ENCODE measurements around the gene IL20. TPM values are rescaled to one million over a fixed set of nuclear protein-coding genes. Genes with fewer than 3 reads are reported as not detected.

IL20 gene
- total and polyA plus RNA-seq, 2 of the 8 experiments (the other 6 are each of a cell fraction or from before 2014, with no cell fraction given): not detected

DNA sequence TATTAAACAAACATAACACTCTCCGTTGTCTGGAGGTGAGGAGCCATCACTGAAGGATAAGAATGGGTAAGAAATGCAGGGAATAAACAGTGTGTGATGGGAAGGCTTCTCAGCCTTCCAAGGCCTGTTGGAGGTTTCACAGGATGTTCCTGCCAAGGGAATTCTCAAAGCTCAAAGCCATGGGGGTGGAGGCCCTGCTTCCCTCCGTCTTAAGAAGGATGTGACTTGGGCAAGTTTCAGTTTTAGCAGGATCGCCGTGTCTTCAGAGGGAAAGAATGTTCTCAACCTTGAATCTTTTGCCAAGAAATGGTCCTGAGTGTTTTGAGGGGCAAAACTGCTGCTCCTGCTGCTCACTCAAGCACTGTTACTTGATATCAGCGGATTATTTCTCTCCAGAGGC lies 41.7 kb upstream of the IL20 start:
- no peak overlapping the region for H2AFZ ChIP-seq (ENCODE audit: low read length)
- DNase-seq (ENCODE audit: low read depth in 1 of 2, low spot score in 2 of 2) (no peak), FAIRE-seq (no peak)
- H4K20me1 ChIP-seq (replicated peaks in 1 of 2; ENCODE audit: control insufficient read depth in 1 of 2, insufficient read depth in 2 of 2, low read length in 2 of 2): no peaks in the 10 kb centered on the region
- H2BK120ac ChIP-seq (replicated peaks; ENCODE audit: low read depth, low read length): no peak overlapping the region
- CTCF ChIA-PET (ENCODE audit: partially characterized antibody): interaction anchor here (0.9 to 3.0 kb wide), 3 partner anchors 8 to 89 kb away, joined by 4 to 10 read pairs (median 6); no protein-coding TSS in a partner anchor
- H3K4ac ChIP-seq (replicated peaks; ENCODE audit: insufficient read length, low read depth, low read length): no peak overlapping the region
- no peak overlapping the region for H4K91ac ChIP-seq (replicated peaks; ENCODE audit: insufficient read length, low read length)
- no peak overlapping the region for H2BK15ac ChIP-seq (ENCODE audit: low read length)
- no peak overlapping the region for H3K18ac ChIP-seq (ENCODE audit: extremely low read depth, low read length)
- no peak overlapping the region for H2BK12ac ChIP-seq (ENCODE audit: low read depth, low read length)
- no peak overlapping the region for H3K4me2 ChIP-seq (ENCODE audit: insufficient read depth in 1 of 2, low read depth in 2 of 2, low read length in 2 of 2)
- no peak overlapping the region for H4K5ac ChIP-seq (ENCODE audit: insufficient read length, low read depth, low read length)
- no peak overlapping the region for H3K14ac ChIP-seq (ENCODE audit: insufficient read length)
- H2BK5ac ChIP-seq (ENCODE audit: low read depth, low read length): no peak overlapping the region
- H3K27me3 ChIP-seq (replicated peaks in 1 of 4; ENCODE audit: control insufficient read depth in 3 of 4, extremely low read depth in 1 of 4, insufficient read depth in 3 of 4, low read length in 3 of 4): no peaks in the 10 kb centered on the region
- H3K36me3 ChIP-seq (ENCODE audit: control insufficient read depth in 2 of 4, insufficient read depth in 4 of 4, low read length in 3 of 4): no peaks in the 10 kb centered on the region
- no peak overlapping the region for H4K8ac ChIP-seq (ENCODE audit: extremely low read depth, insufficient read depth, low read length)
- H3K9ac ChIP-seq (replicated peaks in 1 of 4; ENCODE audit: extremely low read depth in 1 of 4, low read depth in 3 of 4, low read length in 3 of 4): no peak overlapping the region
- POLR2A ChIA-PET (ENCODE audit: partially characterized antibody): no interaction called here
- H3K79me2 ChIP-seq (ENCODE audit: control insufficient read depth in 1 of 2, insufficient read depth in 2 of 2, low read length in 2 of 2): no peaks in the 10 kb centered on the region
- H3K79me1 ChIP-seq (ENCODE audit: low read depth, low read length): no peaks in the 10 kb centered on the region
- H2AK5ac ChIP-seq (ENCODE audit: low read depth, low read length): no peak overlapping the region
- no peak overlapping the region for H3K23ac ChIP-seq (ENCODE audit: insufficient read length)
- no peaks in the 10 kb centered on the region for H3K9me3 ChIP-seq (ENCODE audit: insufficient read depth in 2 of 2, low read depth in 1 of 2, low read length in 1 of 2)
- no peaks in the 10 kb centered on the region for H3K23me2 ChIP-seq (ENCODE audit: low read depth, low read length)
- H3K4me1 ChIP-seq (replicated peaks in 1 of 4; ENCODE audit: control insufficient read depth in 3 of 4, insufficient read depth in 4 of 4, low read length in 3 of 4): peaks cover 0 to 7% (median 1%) of the 10 kb centered on the region in 4 experiments; a peak in 2 of 7 replicates
- no peak overlapping the region for H3K4me3 ChIP-seq (ENCODE audit: extremely low read depth in 1 of 4, insufficient read depth in 2 of 4, low read depth in 3 of 4, low read length in 4 of 4)
- H3K27ac ChIP-seq (ENCODE audit: low read depth, low read length): no peak overlapping the region
- no peak overlapping the region for H2BK20ac ChIP-seq (ENCODE audit: low read length)
- WGBS, 2 experiments (ENCODE audit: extremely low coverage in 1 of 2, insufficient coverage in 1 of 2, insufficient read length in 1 of 2, insufficient replicate concordance in 2 of 2, low coverage in 1 of 2, low lambda C conversion rate in 2 of 2, missing lambda C conversion rate in 1 of 2): 92% methylated on average over 5 of the region's 5 CpGs; no CpG with 5 or more reads in 1 of the 2 experiments
- H3K56ac ChIP-seq (replicated peaks; ENCODE audit: insufficient read length, low read depth, low read length): no peak overlapping the region
- no peak for TF ChIP-seq TBP (IDR thresholded peaks at IDR 0.05; ENCODE audit: low read depth, low read length)
- no peak for TF ChIP-seq KDM1A (IDR thresholded peaks at IDR 0.05; ENCODE audit: borderline replicate concordance, low read length)
- TF ChIP-seq EP300 (IDR thresholded peaks at IDR 0.05; ENCODE audit: borderline replicate concordance in 1 of 2, low read depth in 2 of 2, low read length in 2 of 2): no peak
- no peak for TF ChIP-seq NRF1 (IDR thresholded peaks at IDR 0.05; ENCODE audit: low read depth, low read length)
- TF ChIP-seq RAD21 (IDR thresholded peaks at IDR 0.05 in 1 of 2, conservative IDR thresholded peaks at IDR 0.05 in 1 of 2; ENCODE audit: low read depth in 2 of 2, low read length in 2 of 2): no peak
- TF ChIP-seq, protein P1, sequence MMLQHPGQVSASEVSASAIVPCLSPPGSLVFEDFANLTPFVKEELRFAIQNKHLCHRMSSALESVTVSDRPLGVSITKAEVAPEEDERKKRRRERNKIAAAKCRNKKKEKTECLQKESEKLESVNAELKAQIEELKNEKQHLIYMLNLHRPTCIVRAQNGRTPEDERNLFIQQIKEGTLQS (IDR thresholded peaks at IDR 0.05; ENCODE audit: insufficient read depth, low read depth, low read length): no peak
- no peak for TF ChIP-seq EZH2 (IDR thresholded peaks at IDR 0.05; ENCODE audit: low read depth, low read length, severe bottlenecking)
- TF ChIP-seq POLR2AphosphoS5 (IDR thresholded peaks at IDR 0.05; ENCODE audit: low read depth, low read length): no peak
- no peak for TF ChIP-seq BACH1 (IDR thresholded peaks at IDR 0.05; ENCODE audit: low read length)
- TF ChIP-seq, protein P2, sequence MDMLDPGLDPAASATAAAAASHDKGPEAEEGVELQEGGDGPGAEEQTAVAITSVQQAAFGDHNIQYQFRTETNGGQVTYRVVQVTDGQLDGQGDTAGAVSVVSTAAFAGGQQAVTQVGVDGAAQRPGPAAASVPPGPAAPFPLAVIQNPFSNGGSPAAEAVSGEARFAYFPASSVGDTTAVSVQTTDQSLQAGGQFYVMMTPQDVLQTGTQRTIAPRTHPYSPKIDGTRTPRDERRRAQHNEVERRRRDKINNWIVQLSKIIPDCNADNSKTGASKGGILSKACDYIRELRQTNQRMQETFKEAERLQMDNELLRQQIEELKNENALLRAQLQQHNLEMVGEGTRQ (IDR thresholded peaks at IDR 0.05; ENCODE audit: low read length): no peak
- no peak for TF ChIP-seq SIX5 (IDR thresholded peaks at IDR 0.05; ENCODE audit: low read depth, low read length)
- no peak for TF ChIP-seq HDAC6 (IDR thresholded peaks at IDR 0.05; ENCODE audit: low read depth, low read length)
- no peak for TF ChIP-seq SIRT6 (IDR thresholded peaks at IDR 0.05; ENCODE audit: low read length)

Measured in H1 (cell line).